Measurements from ENCODE around the gene ADCY7. TPM values are rescaled to one million over a fixed set of nuclear protein-coding genes. Genes with fewer than 3 reads are reported as not detected.

ADCY7 gene
- total RNA-seq, 1 experiment from 2014 or later, result 17.7 TPM

GRCh38 chr16:50248845-50249244 lies 17.5 kb upstream of the ADCY7 start:
- DNase-seq (ENCODE audit: low spot score), result no peak

DNA sequence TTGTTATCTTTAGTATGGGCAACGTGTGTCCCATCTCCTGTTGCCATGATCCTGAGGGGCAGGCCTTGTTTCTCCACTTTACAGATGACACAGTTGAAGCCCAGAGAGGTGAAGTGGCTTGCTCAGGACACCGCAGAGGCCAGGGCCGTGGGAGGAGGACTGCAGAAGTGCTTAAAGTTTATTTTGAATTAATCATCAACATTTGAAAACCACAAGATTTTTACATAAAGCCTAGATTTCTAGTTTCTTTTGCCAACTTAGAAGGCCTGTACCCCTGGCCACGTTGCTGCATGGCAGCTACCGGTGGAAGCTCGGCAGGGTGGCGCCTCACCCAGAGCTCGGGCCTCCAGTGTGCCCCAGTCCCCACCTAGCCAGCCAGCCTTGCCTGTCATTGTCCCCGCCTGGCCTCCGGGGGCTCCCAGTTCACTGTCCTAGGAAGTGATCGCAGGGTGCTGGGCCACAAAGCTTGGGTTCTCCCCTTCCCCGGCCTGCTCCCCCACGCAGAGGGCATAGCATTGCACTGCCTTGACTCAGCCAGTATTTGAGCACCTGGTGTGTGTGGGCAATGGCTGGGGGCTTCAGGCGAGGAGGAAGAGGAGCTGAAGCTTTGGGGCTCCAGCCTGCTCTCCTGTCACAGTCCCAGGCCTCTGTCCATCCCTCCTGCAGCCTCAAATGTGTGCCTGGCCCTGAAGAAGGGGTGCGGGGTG lies 14.8 kb upstream of the ADCY7 start:
- DNase-seq (ENCODE audit: low spot score), result peak; percentile 82

DNA sequence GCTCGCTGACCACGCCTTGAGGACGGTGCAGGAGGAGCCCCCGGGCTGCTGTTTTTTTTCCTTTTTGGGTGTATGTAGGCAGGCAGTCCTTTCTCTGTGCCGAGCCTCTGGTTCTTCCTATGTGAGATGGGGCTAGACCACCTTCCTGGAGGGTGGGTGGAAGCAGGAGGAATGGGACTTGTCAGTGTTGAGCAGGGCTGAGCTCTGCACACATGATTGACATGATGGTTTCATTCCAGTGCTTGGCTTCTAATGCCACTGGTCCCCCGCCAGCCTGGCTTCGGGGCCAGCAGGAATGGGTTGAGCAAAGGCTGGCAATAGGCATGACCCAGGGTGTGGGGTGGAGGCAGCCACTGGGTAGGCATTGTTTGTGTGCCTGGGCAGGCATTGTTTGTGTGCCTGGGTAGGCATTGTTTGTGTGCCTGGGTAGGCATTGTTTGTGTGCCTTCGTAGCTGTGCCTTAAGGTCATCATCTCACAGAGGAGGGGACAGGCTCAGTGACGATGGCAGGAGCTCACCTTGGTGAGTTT lies 14.2 kb upstream of the ADCY7 start:
- DNase-seq (ENCODE audit: low spot score), result no peak

- DNase-seq (ENCODE audit: low spot score), result no peak
These were observed 13.4 kb upstream of the ADCY7 start for GRCh38 chr16:50252874-50253513.

GRCh38 chr16:50253514-50253910 lies 12.8 kb upstream of the ADCY7 start:
- no peak for DNase-seq (ENCODE audit: low spot score)

- no peak for DNase-seq (ENCODE audit: low spot score)
These were observed 12.3 kb upstream of the ADCY7 start for GRCh38 chr16:50254072-50254471.

DNA sequence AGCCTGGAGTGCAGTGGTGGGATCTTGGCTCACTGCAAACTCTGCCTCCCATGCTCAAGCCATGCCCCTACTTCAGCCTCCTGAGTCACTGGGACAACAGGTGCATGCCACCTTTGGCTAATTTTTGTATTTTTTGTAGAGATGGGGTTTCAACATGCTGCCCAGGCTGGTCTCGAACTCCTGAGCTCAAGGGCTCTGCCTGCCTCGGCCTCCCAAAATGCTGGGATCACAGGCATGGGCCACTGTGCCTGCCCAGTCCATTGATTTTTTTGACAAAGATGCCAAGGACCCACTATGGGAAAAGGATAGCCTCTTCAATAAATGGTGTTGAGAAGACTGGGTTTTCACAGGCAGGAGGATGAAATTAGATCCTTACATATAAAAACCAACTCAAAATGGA lies 10.8 kb upstream of the ADCY7 start:
- DNase-seq (ENCODE audit: low spot score), result no peak

- no peak for DNase-seq (ENCODE audit: low spot score)
These were observed 9.7 kb upstream of the ADCY7 start for GRCh38 chr16:50256604-50257003.

DNA sequence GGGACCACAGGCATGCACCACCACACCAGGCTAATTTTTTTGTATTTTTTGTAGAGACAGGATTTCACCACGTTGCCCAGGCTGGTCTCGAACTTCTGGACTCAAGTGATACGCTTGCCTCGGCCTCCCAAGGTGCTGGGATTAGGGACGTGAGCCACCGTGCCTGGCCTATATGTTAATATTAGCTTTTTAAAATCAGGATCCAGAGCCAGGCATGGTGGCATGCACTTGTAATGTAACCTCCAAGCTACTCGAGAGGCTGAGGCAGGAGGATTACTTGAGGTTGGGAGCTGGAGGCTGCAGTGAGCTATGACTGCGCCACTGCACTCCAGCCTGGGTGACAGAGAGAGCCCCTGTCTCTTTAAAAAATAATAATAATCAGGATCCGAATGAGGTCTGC lies 8.5 kb upstream of the ADCY7 start:
- no peak for DNase-seq (ENCODE audit: low spot score)

GRCh38 chr16:50259334-50260205 lies 6.8 kb upstream of the ADCY7 start:
- no peak for DNase-seq (ENCODE audit: low spot score)

- no peak for DNase-seq (ENCODE audit: low spot score)
These were observed 5.9 kb upstream of the ADCY7 start for GRCh38 chr16:50260206-50261159.

- DNase-seq (ENCODE audit: low spot score), result no peak
These were observed 5.1 kb upstream of the ADCY7 start for GRCh38 chr16:50261160-50261706.

DNA sequence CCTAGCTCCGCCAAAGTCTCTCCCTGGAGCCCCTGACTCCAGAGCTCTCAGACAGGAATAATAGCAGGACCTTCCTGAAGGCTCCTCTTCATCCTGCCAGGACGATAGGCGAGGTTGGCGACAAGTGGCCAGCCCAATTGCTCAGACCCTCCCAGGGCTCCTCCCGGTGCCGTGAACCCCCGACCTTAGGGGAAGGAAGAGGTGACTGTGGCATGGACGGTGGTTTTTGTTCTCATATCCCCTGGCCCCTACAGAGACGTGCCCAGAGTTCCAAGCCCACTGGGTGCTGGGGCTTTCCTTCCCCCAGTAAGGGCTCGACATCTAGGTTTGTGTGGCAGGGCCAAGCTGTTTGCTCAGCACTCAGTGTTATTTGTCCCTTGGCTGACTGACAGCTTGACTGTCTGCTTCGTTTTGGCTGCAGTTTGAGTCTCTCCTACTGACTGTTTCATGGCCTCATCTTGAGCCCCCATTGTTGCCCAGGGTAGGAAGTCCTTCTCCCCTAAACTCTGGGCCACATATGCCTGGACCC lies 4.6 kb upstream of the ADCY7 start:
- no peak for DNase-seq (ENCODE audit: low spot score)

GRCh38 chr16:50263060-50263909 lies 3.1 kb upstream of the ADCY7 start:
- DNase-seq (ENCODE audit: low spot score), result no peak

GRCh38 chr16:50263940-50264929 lies 2.1 kb upstream of the ADCY7 start:
- DNase-seq (ENCODE audit: low spot score), result no peak

DNA sequence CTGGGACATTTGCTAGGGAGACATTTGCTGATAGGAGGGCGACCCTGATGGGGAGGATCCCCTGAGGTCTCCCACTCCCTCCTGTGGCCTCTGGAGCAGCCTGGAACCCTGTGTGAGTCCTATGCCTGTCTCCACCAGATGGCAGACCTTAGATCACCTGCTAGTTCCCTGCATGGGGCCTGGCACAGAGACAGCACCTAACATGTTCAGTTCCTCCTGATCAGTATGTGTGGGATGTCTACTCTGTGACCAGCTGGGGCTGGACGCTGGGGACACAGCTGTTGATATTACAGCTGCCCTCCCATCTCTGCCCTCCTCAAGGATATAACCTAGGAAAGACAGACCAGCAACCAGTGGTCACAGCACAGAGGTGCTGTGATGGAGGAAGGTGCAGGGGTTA lies 1.1 kb upstream of the ADCY7 start:
- DNase-seq (ENCODE audit: low spot score), result peak; percentile 54

GRCh38 chr16:50265716-50266336 lies 525 bp upstream of the ADCY7 start:
- DNase-seq (ENCODE audit: low spot score), result no peak

DNA sequence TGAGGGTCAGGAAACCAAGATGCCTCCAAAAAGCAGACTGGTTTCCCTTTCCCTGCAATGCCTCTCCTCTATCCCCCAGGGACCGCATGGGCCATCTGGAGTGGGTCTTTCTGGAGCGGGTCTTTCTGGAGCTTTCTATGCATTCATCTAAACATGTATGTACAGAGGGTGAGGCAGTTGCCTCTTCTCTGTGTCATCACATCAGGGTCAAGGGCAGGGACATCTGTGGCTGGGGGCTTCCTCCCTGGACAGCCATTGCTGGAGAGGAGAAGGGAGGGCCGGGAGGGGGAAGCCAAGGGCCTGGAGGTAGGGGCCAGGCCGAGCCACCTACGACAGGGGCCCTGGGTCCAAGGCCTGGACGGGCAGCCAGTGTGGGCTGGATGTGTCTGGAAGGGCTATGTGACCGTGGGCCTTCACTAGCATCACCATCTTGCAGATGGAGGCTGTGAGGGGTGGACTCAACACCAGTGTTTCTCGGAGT lies 840 bp downstream of the ADCY7 start:
- no peak for DNase-seq (ENCODE audit: low spot score)
